Tibial nerve (tissue), 3 donors: ENCODE measurements around the gene BLID.

ENCODE experiments used
- CTCF ChIP-seq, 5 experiments: fragments of 200-600 bp in 3 of 5; fragments of 450-650 bp in 2 of 5; sonication (generic) in 3 of 5; IDR thresholded peaks; one replicate each; pipeline ENCODE4 v1.5.1; 2016 to 2019; ENCODE audit warnings: antibody characterized with exemption in 5 of 5, mild to moderate bottlenecking in 3 of 5, moderate library complexity in 2 of 5
- POLR2A ChIP-seq, 2 donors: fragments of 450-650 bp; IDR thresholded peaks; one replicate each; pipeline ENCODE4 v1.6.1; 2017; ENCODE audit warnings: antibody characterized with exemption in 2 of 2, mild to moderate bottlenecking in 2 of 2, moderate library complexity in 2 of 2

DNA sequence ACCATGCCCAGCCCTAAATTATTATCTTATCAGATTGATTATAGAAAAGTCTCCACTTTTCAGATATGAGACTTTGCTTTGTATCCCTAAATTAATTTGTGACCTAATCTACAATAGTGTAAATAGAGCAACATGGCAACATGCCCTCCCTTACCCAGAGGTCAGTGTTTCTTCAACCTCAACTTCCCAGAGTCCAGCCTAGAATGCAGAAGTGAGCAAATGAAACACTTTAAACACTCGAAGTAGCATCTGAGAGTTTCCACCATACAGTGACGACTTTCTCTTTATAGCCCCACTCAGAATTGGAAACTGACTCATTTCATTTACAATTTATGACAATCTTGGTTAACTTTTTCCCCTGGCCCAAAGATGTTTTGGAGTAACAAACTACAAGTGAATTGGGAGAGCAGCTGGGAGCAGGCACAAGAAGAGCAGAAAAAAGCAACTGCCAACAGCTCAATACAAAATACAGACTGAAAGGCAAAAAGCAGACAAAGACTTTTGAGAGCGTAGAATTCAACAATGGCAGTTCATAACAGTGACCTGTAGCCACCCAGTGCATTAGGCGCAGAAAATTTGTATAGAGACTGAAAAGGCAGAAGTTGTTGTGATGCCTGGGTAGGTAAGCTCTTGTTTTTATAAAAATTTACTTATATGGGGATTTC, 10.1 kb upstream of the BLID start:
- TF ChIP-seq CTCF (IDR thresholded peaks at IDR 0.05), result no peak
- TF ChIP-seq POLR2A (IDR thresholded peaks at IDR 0.05), result no peak
